Muscle layer of colon (tissue), 2 donors: Measurements from ENCODE around the gene MRPL1.

Experiments
- H3K27ac ChIP-seq: one replicate; pipeline ENCODE4 v1.7.0; 2013; ENCODE audit warnings: low read depth, mild to moderate bottlenecking, low read length, moderate library complexity
- H3K27me3 ChIP-seq, 2 donors: one replicate each; pipeline ENCODE4 v1.7.0; 2013; ENCODE audit warnings: low read length in 2 of 2, mild to moderate bottlenecking in 2 of 2; ENCODE audit not compliant: insufficient read depth in 2 of 2, control insufficient read depth in 1 of 2
- H3K36me3 ChIP-seq: one replicate; pipeline ENCODE4 v1.7.0; 2013; ENCODE audit warnings: mild to moderate bottlenecking, low read length; ENCODE audit not compliant: insufficient read depth
- H3K4me1 ChIP-seq: one replicate; pipeline ENCODE4 v1.7.0; 2013; ENCODE audit warnings: mild to moderate bottlenecking, low read length; ENCODE audit not compliant: insufficient read depth
- H3K4me3 ChIP-seq, 2 donors: one replicate each; pipeline ENCODE4 v1.7.0; 2013; ENCODE audit warnings: low read length in 2 of 2, low read depth in 1 of 2, mild to moderate bottlenecking in 1 of 2, moderate library complexity in 1 of 2
- H3K9ac ChIP-seq: one replicate; pipeline ENCODE4 v1.7.0; 2013; ENCODE audit warnings: low read length
- H3K9me3 ChIP-seq: one replicate; pipeline ENCODE4 v1.7.0; 2013; ENCODE audit warnings: mild to moderate bottlenecking, low read length
- donor health status: abdominal sarcoma.
- donor health status: Adenocarcinoma of cecum.

The MRPL1 gene

DNA sequence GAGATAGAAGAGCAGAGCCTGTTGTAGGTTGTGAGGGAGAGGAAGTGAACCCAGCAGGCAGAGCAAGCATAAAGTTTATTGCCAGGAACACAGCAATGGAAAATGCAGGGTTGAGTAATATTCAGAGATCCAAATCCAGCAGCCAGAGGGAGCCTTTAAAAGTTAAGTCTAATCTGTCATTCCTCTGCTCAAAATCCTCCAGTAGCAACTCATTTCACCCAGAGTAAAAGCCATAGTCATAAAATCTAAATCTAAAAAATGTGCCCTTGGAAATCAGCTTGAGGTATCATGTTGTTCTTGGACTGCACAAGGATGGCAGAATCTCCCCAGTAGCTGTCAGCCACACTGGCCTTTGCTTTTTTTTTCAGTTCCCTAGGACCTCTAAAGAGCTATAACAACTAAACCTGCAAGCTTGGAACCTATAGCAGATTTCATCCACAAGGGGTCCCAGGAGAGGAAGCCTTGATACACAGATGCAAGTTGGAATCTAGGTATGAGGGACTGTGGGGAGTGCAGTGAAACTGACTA is 131.6 kb downstream of the MRPL1 start:
- Histone ChIP-seq H3K4me1 (no peaks in the 10 kb centered on the region), H3K4me3 (no peak overlapping the region), H3K9ac (no peak overlapping the region), H3K27ac (no peak overlapping the region), H3K9me3 (no peaks in the 10 kb centered on the region), H3K27me3 (no peaks in the 10 kb centered on the region), H3K36me3 (no peaks in the 10 kb centered on the region)

GRCh38 chr4:77996076-77996475 is 133.4 kb downstream of the MRPL1 start:
- Histone ChIP-seq H3K27me3 (no peaks in the 10 kb centered on the region), H3K4me1 (no peaks in the 10 kb centered on the region), H3K9ac (no peak overlapping the region), H3K36me3 (no peaks in the 10 kb centered on the region), H3K27ac (no peak overlapping the region), H3K9me3 (no peaks in the 10 kb centered on the region), H3K4me3 (no peak overlapping the region)

DNA sequence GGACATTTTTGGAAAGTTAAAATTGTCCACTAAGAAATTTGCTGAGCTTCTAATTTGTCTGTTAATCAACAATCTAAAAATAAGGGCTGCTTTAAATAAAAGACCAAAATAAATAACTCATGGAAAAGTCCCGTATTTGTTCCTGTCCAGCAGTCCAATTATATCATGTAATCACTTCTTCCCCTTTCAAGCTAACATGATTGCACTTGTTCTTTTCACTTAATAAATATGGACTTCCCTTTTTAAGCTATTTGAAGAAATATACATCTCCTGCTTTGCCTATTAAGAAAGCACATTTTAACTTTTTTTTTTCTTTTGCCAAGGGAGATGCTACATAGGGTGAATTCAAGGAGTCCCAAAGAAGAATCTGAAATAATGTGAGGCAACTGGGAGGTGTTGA is 138.9 kb downstream of the MRPL1 start:
- no peak overlapping the region for H3K9ac ChIP-seq
- H3K9me3 ChIP-seq = no peaks in the 10 kb centered on the region
- no peak overlapping the region for H3K4me3 ChIP-seq
- no peaks in the 10 kb centered on the region for H3K36me3 ChIP-seq
- H3K4me1 ChIP-seq = no peaks in the 10 kb centered on the region
- H3K27me3 ChIP-seq = no peaks in the 10 kb centered on the region
- H3K27ac ChIP-seq = no peak overlapping the region

- no peak overlapping the region for H3K9ac ChIP-seq
- no peaks in the 10 kb centered on the region for H3K36me3 ChIP-seq
- no peaks in the 10 kb centered on the region for H3K27me3 ChIP-seq
- no peaks in the 10 kb centered on the region for H3K9me3 ChIP-seq
- no peaks in the 10 kb centered on the region for H3K4me1 ChIP-seq
- no peak overlapping the region for H3K27ac ChIP-seq
- no peak overlapping the region for H3K4me3 ChIP-seq
Observed at GRCh38 chr4:78002260-78002659, 139.6 kb downstream of the MRPL1 start.
